ENCODE measurements around the gene TCF15. TPM values are rescaled to one million over a fixed set of nuclear protein-coding genes. Genes with fewer than 3 reads are reported as not detected.

TCF15 gene
- total and polyA plus RNA-seq, 2 of the 4 experiments (the other 2 are of a cell fraction), result not detected

DNA sequence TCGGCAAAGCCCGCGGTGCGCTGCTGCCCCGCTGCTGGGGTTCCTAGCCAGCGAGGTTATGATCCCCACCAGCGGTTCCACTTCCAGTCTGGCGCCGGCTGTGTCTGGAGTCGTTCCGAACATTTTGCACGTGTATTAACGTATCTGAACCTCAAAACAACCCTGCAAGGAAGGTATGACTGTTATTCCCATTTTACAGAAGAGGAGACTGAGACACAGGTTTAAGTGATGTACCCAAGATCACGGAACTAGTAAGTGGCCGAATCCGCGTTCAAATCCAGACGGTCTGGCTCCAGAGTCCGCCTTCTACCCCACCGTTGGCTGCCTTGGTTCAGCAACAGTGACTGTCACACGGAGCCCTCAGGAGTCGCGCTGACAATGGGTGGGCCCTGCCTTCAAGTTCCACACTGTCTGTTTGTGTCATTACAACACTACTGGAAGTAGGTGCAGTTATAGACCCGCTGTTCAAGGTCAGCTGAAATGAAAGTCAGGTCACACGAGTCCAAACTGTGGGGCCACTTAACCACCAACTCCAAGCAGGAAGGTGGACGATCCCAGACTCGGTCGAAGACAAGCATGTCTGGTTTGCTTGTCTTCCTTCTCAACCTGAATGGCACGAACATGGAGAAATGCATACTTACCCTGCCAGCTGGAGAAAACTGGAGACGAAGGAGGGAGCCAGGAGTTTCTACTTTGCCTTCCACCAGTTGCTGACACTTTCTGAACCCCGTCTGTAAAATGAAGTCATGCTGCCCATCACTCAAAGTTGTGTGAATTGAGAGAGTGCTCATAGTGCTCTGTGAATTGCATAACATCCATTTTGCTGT, 43.7 kb upstream of the TCF15 start:
- WGBS, 2 experiments (ENCODE audit: extremely low coverage in 2 of 2, insufficient read length in 1 of 2), result 22% methylated on average over 16 of the region's 31 CpGs; no CpG with 5 or more reads in 1 of the 2 experiments
- H4K91ac ChIP-seq (ENCODE audit: insufficient read depth, low read depth, low read length), result peak overlapping the region; percentile 81
- no peaks in the 10 kb centered on the region for H3K9me3 ChIP-seq (ENCODE audit: control insufficient read depth, insufficient read depth, low read length)
- peaks cover 25% of the 10 kb centered on the region for H4K20me1 ChIP-seq (ENCODE audit: insufficient read depth, low read length)
- peak overlapping the region; percentile 61 for H3K14ac ChIP-seq (replicated peaks; ENCODE audit: low read depth, low read length)
- peak overlapping the region; percentile 79 for H3K4me3 ChIP-seq (ENCODE audit: insufficient read depth, low read depth, low read length)
- H2BK120ac ChIP-seq (ENCODE audit: low read depth, low read length), result peak overlapping the region; percentile 50
- peak overlapping the region; percentile 78 for H3K56ac ChIP-seq (ENCODE audit: extremely low read depth, insufficient read depth, low read length)
- H4K8ac ChIP-seq (ENCODE audit: low read depth in 2 of 2, low read length in 2 of 2), result peak overlapping the region; percentile 67 to 76; a peak in 3 of 4 replicates
- peaks cover 12% of the 10 kb centered on the region for H3K4me1 ChIP-seq (ENCODE audit: control insufficient read depth, insufficient read depth, low read length)
- peak overlapping the region; percentile 82 for H3K23ac ChIP-seq (ENCODE audit: low read depth, low read length)
- peak overlapping the region; percentile 83 for H3K4ac ChIP-seq (ENCODE audit: low read depth, low read length)
- intact Hi-C loops (cut with micrococcal nuclease) (loop anchor here (5.0 kb wide), 1 partner anchor 73 kb away; no protein-coding TSS in a partner anchor), dilution Hi-C loops (cut with HindIII; ENCODE audit: low sequenced_read_pairs, unreplicated experiment) (no loop called here), in situ Hi-C loops (cut with MboI; ENCODE audit: low sequenced_read_pairs) (loop anchor here (10.0 kb wide), 3 partner anchors 109 to 299 kb away; partner anchors contain the start of gene CSNK2A1)
- H3K79me1 ChIP-seq (ENCODE audit: low read depth in 1 of 2, low read length in 2 of 2), result peaks cover 24 to 41% of the 10 kb centered on the region in 2 experiments
- H3K4me2 ChIP-seq (ENCODE audit: low read depth, low read length), result peak overlapping the region; percentile 79
- peak overlapping the region; percentile 88 for H2BK20ac ChIP-seq (ENCODE audit: low read depth, low read length)
- no peak for DNase-seq
- H3K27ac ChIP-seq (ENCODE audit: insufficient read depth, low read length), result peak overlapping the region; percentile 64
- peak overlapping the region; percentile 28 for H4K5ac ChIP-seq (ENCODE audit: low read depth, low read length)
- H2AK5ac ChIP-seq (ENCODE audit: low read depth, low read length), result peak overlapping the region; percentile 92
- CTCF ChIA-PET, result no interaction called here
- peak overlapping the region; percentile 74 for H2BK5ac ChIP-seq (ENCODE audit: low read depth, low read length, poor library complexity, severe bottlenecking)
- H3K9ac ChIP-seq (ENCODE audit: low read depth, low read length), result peak overlapping the region; percentile 59
- H3K36me3 ChIP-seq (ENCODE audit: control insufficient read depth, insufficient read depth, low read length), result peaks cover 16% of the 10 kb centered on the region
- H2BK15ac ChIP-seq (ENCODE audit: low read depth, low read length), result peak overlapping the region; percentile 93; the same call in 2 of the 3 replicates
- peak overlapping the region; percentile 70 for H3K18ac ChIP-seq (ENCODE audit: low read depth, low read length)
- peak overlapping the region; percentile 67 for H2AK9ac ChIP-seq (replicated peaks; ENCODE audit: low read depth, low read length, poor library complexity)
- POLR2A ChIA-PET (ENCODE audit: unreplicated experiment), result no interaction called here
- peaks cover 5% of the 10 kb centered on the region; the same call in 1 of the 2 replicates for H3K27me3 ChIP-seq (ENCODE audit: control insufficient read depth, insufficient read depth, low read length)
- BruUV-seq (replicated peaks), result no TSS peak
- no peak for ATAC-seq (ENCODE audit: low read depth)
- peaks cover 5% of the 10 kb centered on the region for H3K9me1 ChIP-seq (ENCODE audit: insufficient read depth, low read length)
- peak overlapping the region; percentile 91 for H2AFZ ChIP-seq (replicated peaks; ENCODE audit: low read length, poor library complexity)
- TF ChIP-seq MAZ (IDR thresholded peaks at IDR 0.05; ENCODE audit: borderline replicate concordance, low read depth, low read length), result no peak
- TF ChIP-seq POLR2A (IDR thresholded peaks at IDR 0.05; ENCODE audit: low read depth, low read length), result peak; percentile 42; the same call in 1 of the 2 replicates
- no peak for TF ChIP-seq FOS (IDR thresholded peaks at IDR 0.05; ENCODE audit: low read depth, low read length)
- TF ChIP-seq NFE2L2 (IDR thresholded peaks at IDR 0.05; ENCODE audit: low read depth, low read length), result no peak; the same call in 1 of the 2 replicates
- TF ChIP-seq ELK1 (IDR thresholded peaks at IDR 0.05; ENCODE audit: borderline replicate concordance, low read depth, low read length), result no peak
- peak; percentile 94 for TF ChIP-seq RCOR1 (IDR thresholded peaks at IDR 0.05; ENCODE audit: insufficient replicate concordance, low read length)
- peak; percentile 31; the same call in 1 of the 2 replicates for TF ChIP-seq CEBPB (IDR thresholded peaks at IDR 0.05; ENCODE audit: low read depth, low read length)
- no peak for TF ChIP-seq RFX5 (IDR thresholded peaks at IDR 0.05; ENCODE audit: low read depth, low read length)
- no peak for TF ChIP-seq CHD1 (IDR thresholded peaks at IDR 0.05; ENCODE audit: low read depth, low read length)
- no peak for TF ChIP-seq USF2 (IDR thresholded peaks at IDR 0.05; ENCODE audit: low read depth, low read length)
- TF ChIP-seq RAD21 (IDR thresholded peaks at IDR 0.05; ENCODE audit: low read length), result no peak
- TF ChIP-seq SMC3 (IDR thresholded peaks at IDR 0.05; ENCODE audit: low read depth, low read length), result no peak
- TF ChIP-seq MAFK (IDR thresholded peaks at IDR 0.05; ENCODE audit: low read depth, low read length), result peak; percentile 23; the same call in 1 of the 2 replicates
- TF ChIP-seq CTCF (conservative IDR thresholded peaks at IDR 0.05; ENCODE audit: low read depth, low read length), result no peak

All from IMR-90 (cell line).